Uterus (tissue), 2 donors: ENCODE results near the gene KLF8.

ENCODE experiments used
- POLR2A ChIP-seq, 2 donors: fragments of 450-650 bp; IDR thresholded peaks; one replicate each; pipeline ENCODE4 v1.6.1; 2016; ENCODE audit warnings: antibody characterized with exemption in 2 of 2, mild to moderate bottlenecking in 1 of 2, moderate library complexity in 1 of 2
- TF ChIP-seq, protein P1 (sequence below), 4 experiments: fragments of 200-600 bp in 2 of 4; fragments of 450-650 bp in 2 of 4; sonication (generic) in 2 of 4; IDR thresholded peaks; one replicate each; pipeline ENCODE4 v1.5.1; 2016 to 2019; ENCODE audit warnings: antibody characterized with exemption in 4 of 4, mild to moderate bottlenecking in 2 of 4, moderate library complexity in 1 of 4

DNA sequence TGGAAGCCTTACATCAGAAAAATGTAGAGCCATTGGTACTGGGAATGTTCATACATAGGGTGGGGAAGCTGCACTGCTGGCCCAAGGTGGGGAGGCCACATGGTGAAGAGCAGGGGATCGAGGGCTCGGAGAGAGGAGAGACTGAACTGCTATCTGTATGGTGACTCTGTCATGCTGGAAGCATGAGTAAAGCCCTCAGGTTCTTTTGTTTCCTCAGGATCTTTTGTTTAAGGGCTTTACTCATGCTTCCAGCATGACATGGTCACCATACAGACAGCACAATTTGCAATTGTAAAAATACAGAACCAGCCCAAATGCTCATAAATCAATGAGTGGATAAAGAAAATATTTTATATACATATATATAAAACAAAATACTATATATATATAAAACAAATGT is 78.4 kb downstream of the KLF8 start:
- TF ChIP-seq, protein P1, sequence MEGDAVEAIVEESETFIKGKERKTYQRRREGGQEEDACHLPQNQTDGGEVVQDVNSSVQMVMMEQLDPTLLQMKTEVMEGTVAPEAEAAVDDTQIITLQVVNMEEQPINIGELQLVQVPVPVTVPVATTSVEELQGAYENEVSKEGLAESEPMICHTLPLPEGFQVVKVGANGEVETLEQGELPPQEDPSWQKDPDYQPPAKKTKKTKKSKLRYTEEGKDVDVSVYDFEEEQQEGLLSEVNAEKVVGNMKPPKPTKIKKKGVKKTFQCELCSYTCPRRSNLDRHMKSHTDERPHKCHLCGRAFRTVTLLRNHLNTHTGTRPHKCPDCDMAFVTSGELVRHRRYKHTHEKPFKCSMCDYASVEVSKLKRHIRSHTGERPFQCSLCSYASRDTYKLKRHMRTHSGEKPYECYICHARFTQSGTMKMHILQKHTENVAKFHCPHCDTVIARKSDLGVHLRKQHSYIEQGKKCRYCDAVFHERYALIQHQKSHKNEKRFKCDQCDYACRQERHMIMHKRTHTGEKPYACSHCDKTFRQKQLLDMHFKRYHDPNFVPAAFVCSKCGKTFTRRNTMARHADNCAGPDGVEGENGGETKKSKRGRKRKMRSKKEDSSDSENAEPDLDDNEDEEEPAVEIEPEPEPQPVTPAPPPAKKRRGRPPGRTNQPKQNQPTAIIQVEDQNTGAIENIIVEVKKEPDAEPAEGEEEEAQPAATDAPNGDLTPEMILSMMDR (IDR thresholded peaks at IDR 0.05), result no peak
- TF ChIP-seq POLR2A (IDR thresholded peaks at IDR 0.05), result no peak
